Mammary epithelial cell (primary cell): ENCODE data around the gene CLDND2.

ENCODE experiments used
- CTCF ChIP-seq, 2 donors: IDR thresholded peaks in 1 of 2; conservative IDR thresholded peaks in 1 of 2; 2 replicates each; pipeline ENCODE4 v1.5.1; 2011 to 2012; ENCODE audit warnings: inconsistent platforms in 2 of 2, low read length in 2 of 2, mild to moderate bottlenecking in 2 of 2, control low read depth in 1 of 2, low read depth in 1 of 2; ENCODE audit not compliant: insufficient read depth in 1 of 2; ENCODE audit errors: extremely low read depth in 1 of 2
- EZH2 ChIP-seq: IDR thresholded peaks from 2 replicates; pipeline ENCODE4 v1.6.1; 2012; ENCODE audit warnings: low read length, inconsistent platforms, borderline replicate concordance

GRCh38 chr19:51321799-51322198 is 47.0 kb downstream of the CLDND2 start:
- no peak for TF ChIP-seq EZH2
- no peak for TF ChIP-seq CTCF (conservative IDR thresholded peaks at IDR 0.05 in 1 of 2, IDR thresholded peaks at IDR 0.05 in 1 of 2; ENCODE audit: extremely low read depth in 1 of 2, insufficient read depth in 1 of 2, low read depth in 1 of 2, low read length in 2 of 2)
